Tibial nerve (tissue), 4 donors: ENCODE results near the gene KDM4D. TPM values are rescaled to one million over a fixed set of nuclear protein-coding genes. Genes with fewer than 3 reads are reported as not detected.

ENCODE experiments used
- DNase-seq, 2 donors: peaks; one replicate each; pipeline ENCODE4 v3.0.0-alpha.2; 2019; ENCODE audit warnings: low spot score in 2 of 2
- H3K27ac ChIP-seq, 4 donors: fragments of 200-600 bp; sonication (generic) in 3 of 4; one replicate each; pipeline ENCODE4 v1.5.1; 2017 to 2019; ENCODE audit warnings: mild to moderate bottlenecking in 1 of 4
- H3K27me3 ChIP-seq, 2 donors: fragments of 200-600 bp; sonication (generic) in 1 of 2; one replicate each; pipeline versions ENCODE4 v1.5.1 to v1.6.0; 2017 to 2019
- H3K36me3 ChIP-seq, 3 donors: fragments of 200-600 bp; sonication (generic); one replicate each; pipeline ENCODE4 v1.5.1; 2018 to 2019
- H3K4me1 ChIP-seq, 4 donors: fragments of 200-600 bp; sonication (generic) in 3 of 4; one replicate each; pipeline ENCODE4 v1.5.1; 2017 to 2019
- H3K4me3 ChIP-seq, 4 donors: fragments of 200-600 bp; sonication (generic) in 3 of 4; one replicate each; pipeline ENCODE4 v1.5.1; 2017 to 2019; ENCODE audit warnings: mild to moderate bottlenecking in 1 of 4, moderate library complexity in 1 of 4
- H3K9me3 ChIP-seq, 4 donors: fragments of 200-600 bp; sonication (generic) in 3 of 4; one replicate each; pipeline ENCODE4 v1.5.1; 2017 to 2019
- CTCF ChIP-seq, 5 experiments: fragments of 200-600 bp in 3 of 5; fragments of 450-650 bp in 2 of 5; sonication (generic) in 3 of 5; IDR thresholded peaks; one replicate each; pipeline ENCODE4 v1.5.1; 2016 to 2019; ENCODE audit warnings: antibody characterized with exemption in 5 of 5, mild to moderate bottlenecking in 3 of 5, moderate library complexity in 2 of 5
- EP300 ChIP-seq, 2 donors: sonication (generic); formaldehyde crosslinking; IDR thresholded peaks; one replicate each; pipeline ENCODE4 v1.6.1; 2017; ENCODE audit warnings: antibody characterized with exemption in 2 of 2, mild to moderate bottlenecking in 1 of 2
- POLR2A ChIP-seq, 2 donors: fragments of 450-650 bp; IDR thresholded peaks; one replicate each; pipeline ENCODE4 v1.6.1; 2017; ENCODE audit warnings: antibody characterized with exemption in 2 of 2, mild to moderate bottlenecking in 2 of 2, moderate library complexity in 2 of 2
- WGBS, 2 donors: methylation state at CpG; one replicate each; pipeline ENCODE4 v1.1.5; 2018; 5-methylcytosine and 5-hydroxymethylcytosine counted together
- total RNA-seq, 4 donors: library from RNA; depleted of rRNA; stranded (reverse); fragments of >200 nt; gene quantifications; one replicate each; pipeline ENCODE4 v1.1.0, GENCODE V29; 2016

KDM4D gene
- total RNA-seq, 4 donors from 2014 or later, result 0.63 to 4.8 (median 1.3) TPM

- Histone ChIP-seq H3K27ac (no peak overlapping the region), H3K4me1 (no peaks in the 10 kb centered on the region), H3K36me3 (no peaks in the 10 kb centered on the region), H3K4me3 (no peak overlapping the region), H3K27me3 (peaks cover 0 to 8% of the 10 kb centered on the region in 2 donors), H3K9me3 (no peaks in the 10 kb centered on the region)
- no peak for TF ChIP-seq EP300 (IDR thresholded peaks at IDR 0.05)
- no peak for TF ChIP-seq CTCF (IDR thresholded peaks at IDR 0.05)
- TF ChIP-seq POLR2A (IDR thresholded peaks at IDR 0.05), result no peak
- no peak for DNase-seq
- 96 to 97% methylated on average over 1 of the region's 1 CpG for whole genome bisulfite sequencing, 2 donors
Measured at GRCh38 chr11:95042239-95042638, 68.7 kb downstream of the KDM4D start.

DNA sequence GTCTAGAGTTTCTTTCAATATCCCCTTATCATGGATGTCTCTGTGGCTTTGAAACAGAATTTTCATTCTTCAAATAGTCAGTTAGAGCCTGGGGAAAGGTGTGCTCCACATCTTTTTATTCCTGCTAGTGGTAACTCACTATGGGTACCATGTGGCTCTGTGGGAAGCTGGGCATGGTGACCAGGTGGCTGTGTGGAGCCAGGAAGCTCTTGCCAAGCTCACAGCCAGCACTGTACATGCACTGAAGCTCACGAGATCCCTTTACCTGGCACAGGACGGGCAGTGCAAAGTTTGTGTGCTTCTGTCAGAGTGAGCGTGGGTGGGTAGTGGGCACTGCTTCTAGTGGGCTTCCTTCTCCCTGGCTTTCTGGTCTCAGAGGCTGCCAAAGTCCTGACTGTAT, 69.4 kb downstream of the KDM4D start:
- Histone ChIP-seq H3K36me3 (no peaks in the 10 kb centered on the region), H3K4me3 (no peak overlapping the region), H3K4me1 (no peaks in the 10 kb centered on the region), H3K27me3 (peaks cover 0 to 2% of the 10 kb centered on the region in 2 donors), H3K27ac (no peak overlapping the region), H3K9me3 (no peaks in the 10 kb centered on the region)
- TF ChIP-seq POLR2A (IDR thresholded peaks at IDR 0.05) (no peak), EP300 (IDR thresholded peaks at IDR 0.05) (no peak), CTCF (IDR thresholded peaks at IDR 0.05) (no peak)
- 85 to 90% methylated on average over 3 of the region's 3 CpGs for WGBS, 2 donors
- DNase-seq, result no peak

GRCh38 chr11:95044010-95044409, 70.5 kb downstream of the KDM4D start:
- Histone ChIP-seq H3K9me3 (no peaks in the 10 kb centered on the region), H3K36me3 (no peaks in the 10 kb centered on the region), H3K27me3 (no peaks in the 10 kb centered on the region), H3K27ac (no peak overlapping the region), H3K4me3 (no peak overlapping the region), H3K4me1 (no peaks in the 10 kb centered on the region)
- no peak for DNase-seq
- TF ChIP-seq POLR2A (IDR thresholded peaks at IDR 0.05) (no peak), CTCF (IDR thresholded peaks at IDR 0.05) (no peak), EP300 (IDR thresholded peaks at IDR 0.05) (no peak)
- 68 to 72% methylated on average over 4 of the region's 4 CpGs for WGBS, 2 donors

GRCh38 chr11:95045812-95046211, 72.3 kb downstream of the KDM4D start:
- H3K27ac ChIP-seq, result no peak overlapping the region
- no peaks in the 10 kb centered on the region for H3K4me1 ChIP-seq
- no peak overlapping the region for H3K4me3 ChIP-seq
- no peak for TF ChIP-seq EP300 (IDR thresholded peaks at IDR 0.05)
- TF ChIP-seq POLR2A (IDR thresholded peaks at IDR 0.05), result no peak
- TF ChIP-seq CTCF (IDR thresholded peaks at IDR 0.05), result no peak
- DNase-seq, result no peak
- H3K27me3 ChIP-seq, result no peaks in the 10 kb centered on the region
- H3K36me3 ChIP-seq, result no peaks in the 10 kb centered on the region
- H3K9me3 ChIP-seq, result no peaks in the 10 kb centered on the region

Other genes starting within 250 kb of the KDM4D start
- gene AMOTL1, start 205.4 kb upstream of the KDM4D start, total RNA-seq, result 10 to 100 TPM; 46.5 to 58.0 (median 51.9) TPM
- 10 to 100 TPM; 29.6 to 54.0 (median 37.9) TPM for gene CWC15, start 153 bp upstream of the KDM4D start, total RNA-seq
- gene KDM4E, start 51.5 kb downstream of the KDM4D start, total RNA-seq, result not detected
- gene KDM4F, start 75.7 kb downstream of the KDM4D start, total RNA-seq, result not detected
- gene SRSF8, start 93.2 kb downstream of the KDM4D start, total RNA-seq, result 10 to 100 TPM; 41.4 to 79.8 (median 49.1) TPM
- gene ENDOD1, start 116.1 kb downstream of the KDM4D start, total RNA-seq, result 100 to 1,000 TPM; 106 to 210 (median 154) TPM